ENCODE measurements around the gene GPRC5A.
"Not testable (repeated sequence)": the region's sequence is repeated elsewhere in the genome, so short reads cannot be mapped to it uniquely, and the experiment has no call there.

Gene GPRC5A, protein sequence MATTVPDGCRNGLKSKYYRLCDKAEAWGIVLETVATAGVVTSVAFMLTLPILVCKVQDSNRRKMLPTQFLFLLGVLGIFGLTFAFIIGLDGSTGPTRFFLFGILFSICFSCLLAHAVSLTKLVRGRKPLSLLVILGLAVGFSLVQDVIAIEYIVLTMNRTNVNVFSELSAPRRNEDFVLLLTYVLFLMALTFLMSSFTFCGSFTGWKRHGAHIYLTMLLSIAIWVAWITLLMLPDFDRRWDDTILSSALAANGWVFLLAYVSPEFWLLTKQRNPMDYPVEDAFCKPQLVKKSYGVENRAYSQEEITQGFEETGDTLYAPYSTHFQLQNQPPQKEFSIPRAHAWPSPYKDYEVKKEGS

GRCh38 chr12:12891080-12891880, at the start of gene GPRC5A:
GPRC5A (plus strand) TSS chr12:12891562; CDS start chr12:12908250, 16,688 bp downstream.
- in situ Hi-C loops (cut with HindIII; ENCODE audit: low pct_ligation_motif_present, low sequenced_read_pairs) = no loop called here
- H3K36me3 ChIP-seq (replicated peaks) = peaks cover 16% of the 10 kb centered on the region
- H3K4me3 ChIP-seq (ENCODE audit: low read depth, low read length) = peak within 1 kb of the TSS; percentile 63
- peak within 1 kb of the TSS; percentile 98 for H3K27ac ChIP-seq
- TF ChIP-seq, protein P1, sequence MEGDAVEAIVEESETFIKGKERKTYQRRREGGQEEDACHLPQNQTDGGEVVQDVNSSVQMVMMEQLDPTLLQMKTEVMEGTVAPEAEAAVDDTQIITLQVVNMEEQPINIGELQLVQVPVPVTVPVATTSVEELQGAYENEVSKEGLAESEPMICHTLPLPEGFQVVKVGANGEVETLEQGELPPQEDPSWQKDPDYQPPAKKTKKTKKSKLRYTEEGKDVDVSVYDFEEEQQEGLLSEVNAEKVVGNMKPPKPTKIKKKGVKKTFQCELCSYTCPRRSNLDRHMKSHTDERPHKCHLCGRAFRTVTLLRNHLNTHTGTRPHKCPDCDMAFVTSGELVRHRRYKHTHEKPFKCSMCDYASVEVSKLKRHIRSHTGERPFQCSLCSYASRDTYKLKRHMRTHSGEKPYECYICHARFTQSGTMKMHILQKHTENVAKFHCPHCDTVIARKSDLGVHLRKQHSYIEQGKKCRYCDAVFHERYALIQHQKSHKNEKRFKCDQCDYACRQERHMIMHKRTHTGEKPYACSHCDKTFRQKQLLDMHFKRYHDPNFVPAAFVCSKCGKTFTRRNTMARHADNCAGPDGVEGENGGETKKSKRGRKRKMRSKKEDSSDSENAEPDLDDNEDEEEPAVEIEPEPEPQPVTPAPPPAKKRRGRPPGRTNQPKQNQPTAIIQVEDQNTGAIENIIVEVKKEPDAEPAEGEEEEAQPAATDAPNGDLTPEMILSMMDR (IDR thresholded peaks at IDR 0.05; ENCODE audit: low read depth, low read length, missing control alignments) = peak; percentile 57
- no peaks in the 10 kb centered on the region for H3K27me3 ChIP-seq (replicated peaks)
- peak; percentile 98 for DNase-seq

GRCh38 chr12:12845794-12846243, 45.5 kb upstream of the GPRC5A start:
- no peak for DNase-seq
- TF ChIP-seq, protein P1 (IDR thresholded peaks at IDR 0.05; ENCODE audit: low read depth, low read length, missing control alignments) = no peak
- Histone ChIP-seq H3K4me3 (ENCODE audit: low read depth, low read length) (no peak overlapping the region), H3K36me3 (replicated peaks) (no peaks in the 10 kb centered on the region), H3K27ac (no peak overlapping the region), H3K27me3 (replicated peaks) (no peaks in the 10 kb centered on the region)
- in situ Hi-C loops (cut with HindIII; ENCODE audit: low pct_ligation_motif_present, low sequenced_read_pairs) = loop anchor here (25.0 kb wide), 1 partner anchor 366 kb away; no protein-coding TSS in a partner anchor

DNA sequence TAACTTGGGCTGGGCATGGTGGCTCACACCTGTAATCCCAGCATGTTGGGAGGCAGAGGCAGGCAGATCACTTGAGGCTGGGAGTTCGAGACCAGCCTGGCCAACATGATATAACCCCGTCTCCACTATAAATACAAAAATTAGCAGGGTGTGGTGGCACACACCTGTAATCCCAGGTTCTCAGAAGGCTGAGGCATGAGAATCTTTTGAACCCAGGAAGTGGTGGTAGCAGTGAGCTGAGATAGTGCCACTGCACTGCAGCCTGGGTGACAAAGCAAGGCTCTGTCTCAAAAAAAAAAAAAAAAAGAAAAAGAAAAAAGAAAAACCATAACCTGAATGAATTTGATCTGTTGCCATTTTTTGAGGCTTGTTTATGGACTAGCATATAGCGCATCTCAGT, 44.6 kb upstream of the GPRC5A start:
- not testable (repeated sequence) for H3K4me3 ChIP-seq (ENCODE audit: low read depth, low read length); H3K27ac ChIP-seq; DNase-seq; H3K36me3 ChIP-seq (replicated peaks); H3K27me3 ChIP-seq (replicated peaks)
- in situ Hi-C loops (cut with HindIII; ENCODE audit: low pct_ligation_motif_present, low sequenced_read_pairs) = loop anchor here (25.0 kb wide), 1 partner anchor 366 kb away; no protein-coding TSS in a partner anchor

DNA sequence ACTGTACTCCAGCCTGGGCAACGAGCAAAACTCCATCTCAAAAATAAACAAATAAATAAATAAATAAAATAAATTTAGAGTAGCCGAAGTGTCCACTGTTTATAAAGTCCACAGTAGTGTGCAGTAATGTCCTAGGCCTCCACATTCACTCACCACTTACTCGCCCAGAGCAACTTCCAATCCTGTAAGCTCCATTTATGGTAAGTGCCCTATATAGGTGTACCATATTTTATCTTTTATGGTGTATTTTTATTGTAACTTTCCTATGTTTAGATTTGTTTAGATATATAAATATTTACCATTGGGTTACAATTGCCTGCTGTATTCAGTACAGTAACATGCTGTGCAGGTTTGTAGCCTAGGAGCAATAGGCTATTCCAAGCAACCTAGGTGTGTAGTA, 37.9 kb upstream of the GPRC5A start:
- no peaks in the 10 kb centered on the region for H3K36me3 ChIP-seq (replicated peaks)
- TF ChIP-seq, protein P1 (IDR thresholded peaks at IDR 0.05; ENCODE audit: low read depth, low read length, missing control alignments) = no peak

GRCh38 chr12:12859690-12860089, 31.7 kb upstream of the GPRC5A start:
- TF ChIP-seq, protein P1 (IDR thresholded peaks at IDR 0.05; ENCODE audit: low read depth, low read length, missing control alignments) = no peak
- Histone ChIP-seq H3K36me3 (replicated peaks) (no peaks in the 10 kb centered on the region), H3K27me3 (replicated peaks) (no peaks in the 10 kb centered on the region), H3K27ac (no peak overlapping the region), H3K4me3 (ENCODE audit: low read depth, low read length) (no peak overlapping the region)
- DNase-seq = peak; percentile 32
- in situ Hi-C loops (cut with HindIII; ENCODE audit: low pct_ligation_motif_present, low sequenced_read_pairs) = no loop called here

More for the DNA sequence above, 37.9 kb upstream of the GPRC5A start:
- Histone ChIP-seq H3K4me3 (ENCODE audit: low read depth, low read length) (no peak overlapping the region), H3K27me3 (replicated peaks) (no peaks in the 10 kb centered on the region), H3K27ac (no peak overlapping the region)
- no peak for DNase-seq
- in situ Hi-C loops (cut with HindIII; ENCODE audit: low pct_ligation_motif_present, low sequenced_read_pairs) = no loop called here

- H3K36me3 ChIP-seq (replicated peaks) = no peaks in the 10 kb centered on the region
- in situ Hi-C loops (cut with HindIII; ENCODE audit: low pct_ligation_motif_present, low sequenced_read_pairs) = no loop called here
- no peaks in the 10 kb centered on the region for H3K27me3 ChIP-seq (replicated peaks)
- no peak overlapping the region for H3K4me3 ChIP-seq (ENCODE audit: low read depth, low read length)
- H3K27ac ChIP-seq = no peak overlapping the region
- no peak for DNase-seq
- TF ChIP-seq, protein P1 (IDR thresholded peaks at IDR 0.05; ENCODE audit: low read depth, low read length, missing control alignments) = no peak
These were observed 27.1 kb upstream of the GPRC5A start for GRCh38 chr12:12864243-12864642.
